ENCODE results near the gene AS3MT.

Gene AS3MT

DNA sequence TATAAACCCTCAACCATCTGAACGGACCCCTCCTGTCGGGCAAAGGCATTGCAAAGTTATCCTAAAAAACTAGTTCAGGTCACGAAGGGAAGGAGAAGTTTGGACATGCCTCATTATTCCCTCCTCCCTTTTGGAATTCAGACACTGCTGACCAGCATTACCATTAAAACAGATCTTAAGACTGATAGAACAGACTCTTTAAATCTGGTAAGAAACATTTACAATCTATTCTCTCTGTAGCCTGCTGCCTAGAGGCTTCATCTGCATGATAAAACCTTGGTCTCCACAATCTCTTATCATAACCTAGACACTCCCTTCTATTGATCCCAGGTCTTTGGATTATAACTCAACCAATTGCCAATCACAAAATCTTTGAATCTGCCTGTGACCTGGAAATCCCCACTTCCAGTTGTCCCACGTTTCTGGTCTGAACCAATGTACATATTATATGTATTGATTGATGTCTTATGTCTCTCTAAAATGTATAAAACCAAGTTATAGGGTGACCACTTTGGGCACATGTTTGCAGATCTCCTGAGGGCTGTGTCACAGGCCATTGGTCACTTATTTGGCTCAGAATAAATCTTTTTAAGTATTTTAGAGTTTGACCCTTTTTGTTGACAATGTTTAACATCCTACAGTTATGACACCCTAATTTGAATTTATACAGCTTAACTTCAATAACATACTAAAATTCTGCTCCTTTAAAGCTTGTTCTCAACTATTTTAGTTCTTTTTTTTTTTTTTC is 25.4 kb downstream of the AS3MT start:
- H3K4me1 ChIP-seq (ENCODE audit: insufficient read depth, low read length) = no peaks in the 10 kb centered on the region
- no peaks in the 10 kb centered on the region for H3K27me3 ChIP-seq (ENCODE audit: insufficient read depth, low read length, poor library complexity)
- H4K20me1 ChIP-seq (ENCODE audit: insufficient read depth, low read length) = no peaks in the 10 kb centered on the region
- H3K9me3 ChIP-seq (ENCODE audit: insufficient read depth, low read length, severe bottlenecking) = no peaks in the 10 kb centered on the region
- no peaks in the 10 kb centered on the region for H3K36me3 ChIP-seq (ENCODE audit: insufficient read depth, low read length)
- H3K4me2 ChIP-seq (ENCODE audit: insufficient read depth, low read length) = no peak overlapping the region
- no peaks in the 10 kb centered on the region for H3K79me2 ChIP-seq (ENCODE audit: insufficient read depth, low read length)
- no peak overlapping the region for H3K4me3 ChIP-seq (ENCODE audit: low read depth in 1 of 2, low read length in 2 of 2)
- H3K9ac ChIP-seq (ENCODE audit: low read depth, low read length) = no peak overlapping the region
- H3K27ac ChIP-seq (ENCODE audit: low read length) = no peak overlapping the region
- DNase-seq = no peak
- ATAC-seq (ENCODE audit: insufficient read depth, low read depth) = no peak
- H2AFZ ChIP-seq (ENCODE audit: low read depth, low read length) = no peak overlapping the region
- TF ChIP-seq EZH2 (IDR thresholded peaks at IDR 0.05; ENCODE audit: borderline replicate concordance, low read depth, low read length, severe bottlenecking) = no peak
- TF ChIP-seq, protein P1, sequence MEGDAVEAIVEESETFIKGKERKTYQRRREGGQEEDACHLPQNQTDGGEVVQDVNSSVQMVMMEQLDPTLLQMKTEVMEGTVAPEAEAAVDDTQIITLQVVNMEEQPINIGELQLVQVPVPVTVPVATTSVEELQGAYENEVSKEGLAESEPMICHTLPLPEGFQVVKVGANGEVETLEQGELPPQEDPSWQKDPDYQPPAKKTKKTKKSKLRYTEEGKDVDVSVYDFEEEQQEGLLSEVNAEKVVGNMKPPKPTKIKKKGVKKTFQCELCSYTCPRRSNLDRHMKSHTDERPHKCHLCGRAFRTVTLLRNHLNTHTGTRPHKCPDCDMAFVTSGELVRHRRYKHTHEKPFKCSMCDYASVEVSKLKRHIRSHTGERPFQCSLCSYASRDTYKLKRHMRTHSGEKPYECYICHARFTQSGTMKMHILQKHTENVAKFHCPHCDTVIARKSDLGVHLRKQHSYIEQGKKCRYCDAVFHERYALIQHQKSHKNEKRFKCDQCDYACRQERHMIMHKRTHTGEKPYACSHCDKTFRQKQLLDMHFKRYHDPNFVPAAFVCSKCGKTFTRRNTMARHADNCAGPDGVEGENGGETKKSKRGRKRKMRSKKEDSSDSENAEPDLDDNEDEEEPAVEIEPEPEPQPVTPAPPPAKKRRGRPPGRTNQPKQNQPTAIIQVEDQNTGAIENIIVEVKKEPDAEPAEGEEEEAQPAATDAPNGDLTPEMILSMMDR (IDR thresholded peaks at IDR 0.05; ENCODE audit: borderline replicate concordance, extremely low read depth, low read length, poor library complexity, severe bottlenecking) = no peak

DNA sequence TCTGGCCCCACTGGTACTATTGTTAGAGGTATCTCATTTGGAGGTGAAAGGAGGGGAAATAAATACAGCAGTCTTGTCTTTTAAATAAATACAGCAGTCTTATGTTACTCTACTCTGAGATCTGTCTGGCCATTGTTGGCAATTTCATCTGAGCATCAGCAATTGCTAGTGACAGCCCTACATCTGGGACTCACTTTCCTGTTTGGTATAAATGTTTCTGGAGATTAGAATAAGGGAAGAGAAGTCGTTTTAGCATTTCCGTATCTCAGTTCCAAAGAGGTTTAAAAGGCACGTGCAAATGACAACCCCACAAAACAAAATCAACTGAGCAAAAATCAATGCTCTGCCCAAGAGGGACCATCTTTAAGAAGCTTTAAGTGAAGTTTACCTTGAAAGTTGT is 30.7 kb downstream of the AS3MT start:
- TF ChIP-seq, protein P1 (IDR thresholded peaks at IDR 0.05; ENCODE audit: borderline replicate concordance, extremely low read depth, low read length, poor library complexity, severe bottlenecking) = no peak
- TF ChIP-seq EZH2 (IDR thresholded peaks at IDR 0.05; ENCODE audit: borderline replicate concordance, low read depth, low read length, severe bottlenecking) = no peak
- H3K36me3 ChIP-seq (ENCODE audit: insufficient read depth, low read length) = no peaks in the 10 kb centered on the region
- no peak overlapping the region for H3K27ac ChIP-seq (ENCODE audit: low read length)
- no peak overlapping the region for H2AFZ ChIP-seq (ENCODE audit: low read depth, low read length)
- DNase-seq (no peak), ATAC-seq (ENCODE audit: insufficient read depth, low read depth) (no peak)
- H3K4me1 ChIP-seq (ENCODE audit: insufficient read depth, low read length) = no peaks in the 10 kb centered on the region
- no peaks in the 10 kb centered on the region for H4K20me1 ChIP-seq (ENCODE audit: insufficient read depth, low read length)
- H3K4me2 ChIP-seq (ENCODE audit: insufficient read depth, low read length) = no peak overlapping the region
- H3K27me3 ChIP-seq (ENCODE audit: insufficient read depth, low read length, poor library complexity) = no peaks in the 10 kb centered on the region
- H3K9ac ChIP-seq (ENCODE audit: low read depth, low read length) = no peak overlapping the region
- H3K79me2 ChIP-seq (ENCODE audit: insufficient read depth, low read length) = no peaks in the 10 kb centered on the region
- H3K4me3 ChIP-seq (ENCODE audit: low read depth in 1 of 2, low read length in 2 of 2) = no peak overlapping the region
- no peaks in the 10 kb centered on the region for H3K9me3 ChIP-seq (ENCODE audit: insufficient read depth, low read length, severe bottlenecking)

DNA sequence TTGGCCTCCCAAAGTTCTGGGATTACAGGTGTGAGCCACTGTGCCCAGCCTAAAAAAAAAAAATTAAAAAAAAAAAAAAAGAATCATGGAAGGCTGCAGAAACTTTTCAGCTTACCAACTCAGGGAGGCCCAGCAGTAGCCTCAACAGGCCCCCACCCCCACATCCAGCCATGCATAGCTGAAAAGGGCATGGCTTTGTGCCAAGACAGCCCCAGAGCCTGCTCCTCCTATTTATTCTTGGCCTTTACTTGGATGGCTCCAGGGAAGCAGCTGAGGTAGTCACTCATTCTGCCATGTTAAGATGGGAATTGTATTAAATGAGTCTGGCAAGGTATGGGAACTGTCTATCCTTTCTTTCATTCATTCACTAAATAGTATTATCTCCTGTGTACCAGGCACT is 35.1 kb downstream of the AS3MT start:
- Histone ChIP-seq H3K27ac (ENCODE audit: low read length) (no peak overlapping the region), H4K20me1 (ENCODE audit: insufficient read depth, low read length) (no peaks in the 10 kb centered on the region), H3K4me3 (ENCODE audit: low read depth in 1 of 2, low read length in 2 of 2) (no peak overlapping the region), H3K4me2 (ENCODE audit: insufficient read depth, low read length) (no peak overlapping the region), H3K79me2 (ENCODE audit: insufficient read depth, low read length) (no peaks in the 10 kb centered on the region), H3K9ac (ENCODE audit: low read depth, low read length) (no peak overlapping the region), H3K9me3 (ENCODE audit: insufficient read depth, low read length, severe bottlenecking) (no peaks in the 10 kb centered on the region), H2AFZ (ENCODE audit: low read depth, low read length) (no peak overlapping the region), H3K4me1 (ENCODE audit: insufficient read depth, low read length) (no peaks in the 10 kb centered on the region), H3K36me3 (ENCODE audit: insufficient read depth, low read length) (no peaks in the 10 kb centered on the region), H3K27me3 (ENCODE audit: insufficient read depth, low read length, poor library complexity) (no peaks in the 10 kb centered on the region)
- TF ChIP-seq, protein P1 (IDR thresholded peaks at IDR 0.05; ENCODE audit: borderline replicate concordance, extremely low read depth, low read length, poor library complexity, severe bottlenecking) = no peak
- no peak for TF ChIP-seq EZH2 (IDR thresholded peaks at IDR 0.05; ENCODE audit: borderline replicate concordance, low read depth, low read length, severe bottlenecking)
- ATAC-seq (ENCODE audit: insufficient read depth, low read depth) = no peak
- no peak for DNase-seq
